HepG2 (cell line): ENCODE measurements around the gene TIFAB. TPM values are rescaled to one million over a fixed set of nuclear protein-coding genes. Genes with fewer than 3 reads are reported as not detected.

ENCODE experiments used
- ATAC-seq: fragments of 200-7000 bp; cut with Tn5 transposase; 3 replicates; pipeline ENCODE4 v1.9.1; 2020; ENCODE audit warnings: mild to moderate bottlenecking, moderate library complexity
- BruUV-seq: library from RNA; stranded (reverse); fragments of 400-500 nt; replicated peaks from 2 replicates; lab custom pipeline; 2021; lab: Mats Ljungman, UMichigan
- CTCF ChIA-PET: fragments of 300-600 bp; formaldehyde crosslinking; extraction: SDS; loops from one replicate; lab custom pipeline; 2021; ENCODE audit warnings: low total read pairs, inconsistent platforms, low intra/inter-chr PET ratio; lab: Yijun Ruan, JAX
- POLR2A ChIA-PET: fragments of 350-600 bp; sonication (Branson Sonifier 250); formaldehyde crosslinking; loops from one replicate; lab custom pipeline; 2020; ENCODE audit warnings: antibody characterized with exemption, inconsistent platforms; lab: Yijun Ruan, JAX
- DNase-seq: peaks from one replicate; pipeline ENCODE4 v3.0.0-alpha.2; 2015; ENCODE audit warnings: low spot score
- FAIRE-seq: peaks from 3 replicates; lab custom pipeline; 2011; peaks lifted over from hg19 to GRCh38; lab: Jason Lieb, UNC
- H2AFZ ChIP-seq: one replicate; pipeline ENCODE4 v1.6.1; 2011; ENCODE audit warnings: low read length, inconsistent platforms
- H3K27ac ChIP-seq: fragments of 300-600 bp; 3 replicates; pipeline ENCODE4 v1.8.0; 2011; ENCODE audit warnings: mixed run types, mild to moderate bottlenecking, mixed read lengths, low read length, inconsistent platforms; ENCODE audit not compliant: insufficient read depth; ENCODE audit errors: extremely low read length
- H3K27me3 ChIP-seq, 2 experiments: fragments of 200-600 bp in 1 of 2; 2 replicates in 1 of 2; 3 replicates in 1 of 2; pipeline versions ENCODE4 v1.6.0 to v1.8.0; 2011; ENCODE audit warnings: low read length in 2 of 2, mild to moderate bottlenecking in 2 of 2, moderate library complexity in 2 of 2, inconsistent platforms in 1 of 2; ENCODE audit not compliant: insufficient read depth in 2 of 2, control insufficient read depth in 1 of 2
- H3K36me3 ChIP-seq, 2 experiments: fragments of 200-600 bp in 1 of 2; replicated peaks in 1 of 2; 2 replicates in 1 of 2; 3 replicates in 1 of 2; pipeline versions ENCODE4 v1.5.1 to v1.8.0; 2011; ENCODE audit warnings: low read length in 2 of 2, inconsistent platforms in 1 of 2; ENCODE audit not compliant: insufficient read depth in 2 of 2, control insufficient read depth in 1 of 2
- H3K4me1 ChIP-seq: 2 replicates; pipeline ENCODE4 v1.5.1; 2012; ENCODE audit warnings: low read length, inconsistent platforms; ENCODE audit not compliant: insufficient read depth
- H3K4me2 ChIP-seq: 2 replicates; pipeline ENCODE4 v1.6.0; 2011; ENCODE audit warnings: low read depth, low read length, inconsistent platforms
- H3K4me3 ChIP-seq, 3 experiments: fragments of 200-600 bp in 1 of 3; sonication (generic), shearing (Covaris generic) in 1 of 3; replicated peaks in 1 of 3; 2 replicates each; pipeline ENCODE4 v1.5.1; 2011 to 2016; ENCODE audit warnings: low read length in 3 of 3, inconsistent platforms in 2 of 3, low read depth in 2 of 3, mild to moderate bottlenecking in 2 of 3, control low read depth in 1 of 3, mixed read lengths in 1 of 3; ENCODE audit not compliant: insufficient read depth in 1 of 3
- H3K79me2 ChIP-seq: one replicate; pipeline ENCODE4 v1.6.1; 2011; ENCODE audit warnings: low read length, inconsistent platforms; ENCODE audit not compliant: insufficient read depth
- H3K9ac ChIP-seq: 2 replicates; pipeline ENCODE4 v1.6.0; 2011; ENCODE audit warnings: mild to moderate bottlenecking, low read depth, low read length, inconsistent platforms; ENCODE audit not compliant: insufficient read depth
- H3K9me3 ChIP-seq: 2 replicates; pipeline ENCODE4 v1.5.1; 2012; ENCODE audit warnings: mild to moderate bottlenecking, low read length
- H4K20me1 ChIP-seq: 2 replicates; pipeline ENCODE4 v1.6.0; 2011; ENCODE audit warnings: inconsistent platforms, mild to moderate bottlenecking, low read length, moderate library complexity; ENCODE audit not compliant: insufficient read depth
- ATM ChIP-seq: fragments of 450-650 bp; IDR thresholded peaks from 2 replicates; pipeline ENCODE4 v1.7.1; 2017; ENCODE audit warnings: mild to moderate bottlenecking, borderline replicate concordance
- HOXA9 ChIP-seq: sonication (generic); formaldehyde crosslinking; IDR thresholded peaks from 2 replicates; pipeline ENCODE4 v1.8.1; 2022; ENCODE audit warnings: missing genetic modification reagents, mild to moderate bottlenecking, moderate library complexity, borderline replicate concordance
- SKI ChIP-seq: fragments of 450-650 bp; IDR thresholded peaks from one replicate; pipeline ENCODE4 v1.6.1; 2018; ENCODE audit warnings: mild to moderate bottlenecking; ENCODE audit not compliant: partially characterized antibody
- TBP ChIP-seq: sonication (generic); formaldehyde crosslinking; IDR thresholded peaks from 2 replicates; pipeline ENCODE4 v1.5.0; 2020; ENCODE audit warnings: missing genetic modification reagents
- THAP9 ChIP-seq: sonication (generic); formaldehyde crosslinking; IDR thresholded peaks from 2 replicates; pipeline ENCODE4; 2020; ENCODE audit warnings: missing genetic modification reagents, mild to moderate bottlenecking, borderline replicate concordance
- ZMYM4 ChIP-seq: sonication (generic); formaldehyde crosslinking; IDR thresholded peaks from 2 replicates; pipeline ENCODE4 v1.8.1; 2023; ENCODE audit warnings: mild to moderate bottlenecking, missing genetic modification reagents
- ZNF143 ChIP-seq: sonication (generic); formaldehyde crosslinking; IDR thresholded peaks from 2 replicates; pipeline ENCODE4 v1.4.0; 2020; ENCODE audit warnings: missing genetic modification reagents
- WGBS: methylation state at CpG from one replicate; pipeline ENCODE4 v1.1.6; 2017; ENCODE audit warnings: low lambda C conversion rate; 5-methylcytosine and 5-hydroxymethylcytosine counted together
- in situ Hi-C: cut with HindIII; loops from 2 replicates; pipeline ENCODE4 v1.10.0; 2017; ENCODE audit warnings: low pct_unique_long_range_greater_than_20kb; ENCODE audit not compliant: extremely low pct_ligation_motif_present
- intact Hi-C: fragments of 100-400 bp; cut with micrococcal nuclease; formaldehyde crosslinking; loops from one replicate; pipeline ENCODE4 v1.10.0; 2022; ENCODE audit not compliant: unreplicated experiment
- polyA plus RNA-seq, 8 experiments: library from polyadenylated mRNA; depleted of rRNA in 3 of 8; stranded (reverse) in 7 of 8; unstranded in 1 of 8; fragments of >200 nt; fragmentation: Illumina TruSeq in 4 of 8; extraction: Trizol in 4 of 8; gene quantifications; 2 replicates each; pipeline versions ENCODE4 v1.2.1 to v1.2.3, GENCODE V29; 2011 to 2016; ENCODE audit warnings: low read depth in 4 of 8, missing spikeins in 1 of 8, mixed read lengths in 1 of 8; ENCODE audit not compliant: insufficient read depth in 1 of 8
- total RNA-seq, 5 experiments: library from RNA; depleted of rRNA; stranded (reverse); fragments of >200 nt; fragmentation: Illumina TruSeq; extraction: Trizol; gene quantifications; 2 replicates each; pipeline ENCODE4 v1.2.3, GENCODE V29; 2016; ENCODE audit warnings: low read depth in 1 of 5

The TIFAB gene
- total and polyA plus RNA-seq, 2 of the 13 experiments (the other 11 are each of a cell fraction or from before 2014, with no cell fraction given) = not detected

- no peak for FAIRE-seq
- no peak for TF ChIP-seq ATM
- no peak for TF ChIP-seq ZNF143 (CRISPR knock-in tag)
- TF ChIP-seq TBP = no peak
- no peak for TF ChIP-seq HOXA9 (CRISPR knock-in tag)
- no peak for TF ChIP-seq ZMYM4 (CRISPR knock-in tag)
- H3K9me3 ChIP-seq = no peaks in the 10 kb centered on the region
- no peaks in the 10 kb centered on the region for H3K79me2 ChIP-seq
- H3K4me2 ChIP-seq = no peak overlapping the region
- WGBS = 18% methylated on average over 4 of the region's 4 CpGs
- no peak for DNase-seq
- no peak overlapping the region for H3K9ac ChIP-seq
- no peak overlapping the region for H2AFZ ChIP-seq
- peaks cover 14% of the 10 kb centered on the region for H3K4me1 ChIP-seq
- in situ Hi-C loops (no loop called here), intact Hi-C loops (no loop called here)
- no peak for ATAC-seq
- BruUV-seq = no TSS peak
- H3K36me3 ChIP-seq = no peaks in the 10 kb centered on the region
- POLR2A ChIA-PET = no interaction called here
- no peak overlapping the region for H3K4me3 ChIP-seq
- no peaks in the 10 kb centered on the region for H4K20me1 ChIP-seq
- no peak overlapping the region for H3K27ac ChIP-seq
- peaks cover 6 to 68% of the 10 kb centered on the region in 2 experiments; a peak in 4 of 5 replicates for H3K27me3 ChIP-seq
- CTCF ChIA-PET = no interaction called here
Observed at GRCh38 chr5:135441919-135442318, 10.2 kb downstream of the TIFAB start.

GRCh38 chr5:135441350-135441831 lies 10.8 kb downstream of the TIFAB start:
- 20% methylated on average over 9 of the region's 11 CpGs for WGBS
- H3K4me1 ChIP-seq = peaks cover 19% of the 10 kb centered on the region
- TF ChIP-seq THAP9 (no peak), SKI (no peak)
- BruUV-seq = no TSS peak
- H3K36me3 ChIP-seq = no peaks in the 10 kb centered on the region
- no peak overlapping the region for H3K4me2 ChIP-seq
- no peaks in the 10 kb centered on the region for H3K79me2 ChIP-seq
- H3K4me3 ChIP-seq = no peak overlapping the region
- in situ Hi-C loops (no loop called here), intact Hi-C loops (no loop called here)
- CTCF ChIA-PET = no interaction called here
- H4K20me1 ChIP-seq = no peaks in the 10 kb centered on the region
- POLR2A ChIA-PET = no interaction called here
- no peak for FAIRE-seq
- no peak for ATAC-seq
- no peaks in the 10 kb centered on the region for H3K9me3 ChIP-seq
- H2AFZ ChIP-seq = no peak overlapping the region
- peaks cover 3 to 64% of the 10 kb centered on the region in 2 experiments; a peak in 4 of 5 replicates for H3K27me3 ChIP-seq
- DNase-seq = no peak
- no peak overlapping the region for H3K27ac ChIP-seq
- H3K9ac ChIP-seq = no peak overlapping the region
